GM12892 (cell line): Measurements from ENCODE around the gene LIN54.

Experiments
- POLR2A ChIP-seq: IDR thresholded peaks from 2 replicates; pipeline ENCODE4 v1.6.1; 2011; ENCODE audit warnings: low read depth, low read length, control low read depth
- POLR2AphosphoS5 ChIP-seq: IDR thresholded peaks from 2 replicates; pipeline ENCODE4 v1.6.1; 2011; ENCODE audit warnings: low read depth, low read length, control low read depth

GRCh38 chr4:82900066-82900410, 110.6 kb downstream of the LIN54 start:
- TF ChIP-seq POLR2AphosphoS5 (no peak), POLR2A (no peak)
